ENCODE measurements around the gene CIBAR2.

CIBAR2 gene

GRCh38 chr16:85066346-85066885 is 45.9 kb downstream of the CIBAR2 start:
- Histone ChIP-seq H3K14ac (ENCODE audit: low read length) (no peak overlapping the region), H3K4me2 (ENCODE audit: low read length) (no peak overlapping the region), H3K9me3 (ENCODE audit: insufficient read depth, low read depth, low read length) (no peaks in the 10 kb centered on the region), H2BK120ac (ENCODE audit: insufficient read depth, low read length, poor library complexity) (no peak overlapping the region), H2BK5ac (ENCODE audit: low read depth, low read length, poor library complexity) (no peak overlapping the region), H2AFZ (ENCODE audit: insufficient read depth, low read length, poor library complexity) (no peak overlapping the region), H3K18ac (ENCODE audit: low read length) (no peak overlapping the region), H3K23ac (ENCODE audit: low read length) (no peak overlapping the region), H3K4ac (ENCODE audit: low read depth, low read length) (no peak overlapping the region), H3K9ac (ENCODE audit: low read length) (no peak overlapping the region), H3K4me3 (ENCODE audit: low read depth, low read length) (no peak overlapping the region), H3K79me1 (ENCODE audit: low read length) (no peaks in the 10 kb centered on the region), H3K36me3 (ENCODE audit: control insufficient read depth in 1 of 2, insufficient read depth in 2 of 2, low read length in 2 of 2) (peaks cover 5 to 6% of the 10 kb centered on the region in 2 experiments), H3K79me2 (ENCODE audit: control insufficient read depth, insufficient read depth, low read length, poor library complexity) (no peaks in the 10 kb centered on the region), H3K27ac (ENCODE audit: low read depth, low read length) (no peak overlapping the region), H4K8ac (ENCODE audit: low read depth, low read length) (no peak overlapping the region), H3K27me3 (ENCODE audit: insufficient read depth, low read length) (no peaks in the 10 kb centered on the region), H3K4me1 (ENCODE audit: control insufficient read depth in 1 of 2, insufficient read depth in 2 of 2, low read length in 2 of 2) (no peaks in the 10 kb centered on the region), H4K91ac (ENCODE audit: low read depth, low read length) (no peak overlapping the region), H2BK12ac (ENCODE audit: low read length) (no peak overlapping the region), H4K12ac (ENCODE audit: low read depth, low read length) (no peak overlapping the region), H2AK5ac (ENCODE audit: low read length) (no peak overlapping the region)
- DNase-seq: no peak
- no CpG with 5 or more reads among the region's 12 CpGs for WGBS (ENCODE audit: extremely low coverage, insufficient coverage, insufficient read length)

DNA sequence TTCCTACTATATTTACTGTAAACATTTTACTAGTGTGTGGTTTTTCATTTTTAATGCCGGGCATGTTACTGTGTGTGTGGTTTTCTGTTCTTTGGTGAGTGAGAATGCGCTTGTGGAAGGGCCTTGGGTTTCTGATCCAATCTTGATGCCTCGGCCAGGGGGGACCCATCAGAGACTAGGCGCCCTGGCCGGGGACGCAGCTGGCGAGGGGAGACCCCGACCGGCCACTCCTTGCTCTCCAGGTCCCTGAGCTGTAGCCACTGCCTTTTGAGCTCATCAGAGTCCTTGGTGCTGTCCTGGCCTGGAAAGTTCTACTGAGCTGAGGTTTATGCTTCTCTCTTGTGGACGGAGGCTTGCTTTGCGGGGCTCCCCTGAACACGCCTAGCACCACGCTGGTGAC is 47.2 kb downstream of the CIBAR2 start:
- no peak overlapping the region for H3K23ac ChIP-seq (ENCODE audit: low read length)

GRCh38 chr16:85064186-85064585 is 48.1 kb downstream of the CIBAR2 start:
- H3K4me3 ChIP-seq (ENCODE audit: low read depth, low read length): no peak overlapping the region
- no peak overlapping the region for H4K91ac ChIP-seq (ENCODE audit: low read depth, low read length)
- no peak overlapping the region for H2BK12ac ChIP-seq (ENCODE audit: low read length)
- no peak overlapping the region for H3K4me2 ChIP-seq (ENCODE audit: low read length)
- no peak overlapping the region for H3K23ac ChIP-seq (ENCODE audit: low read length)
- no CpG with 5 or more reads among the region's 6 CpGs for WGBS (ENCODE audit: extremely low coverage, insufficient coverage, insufficient read length)
- no peak overlapping the region for H3K27ac ChIP-seq (ENCODE audit: low read depth, low read length)
- no peaks in the 10 kb centered on the region for H3K9me3 ChIP-seq (ENCODE audit: insufficient read depth, low read depth, low read length)
- no peak overlapping the region for H2BK120ac ChIP-seq (ENCODE audit: insufficient read depth, low read length, poor library complexity)
- H3K18ac ChIP-seq (ENCODE audit: low read length): no peak overlapping the region
- H4K8ac ChIP-seq (ENCODE audit: low read depth, low read length): no peak overlapping the region
- H4K12ac ChIP-seq (ENCODE audit: low read depth, low read length): no peak overlapping the region
- H3K27me3 ChIP-seq (ENCODE audit: insufficient read depth, low read length): no peaks in the 10 kb centered on the region
- no peak overlapping the region for H2AK5ac ChIP-seq (ENCODE audit: low read length)
- H3K79me1 ChIP-seq (ENCODE audit: low read length): no peaks in the 10 kb centered on the region
- H3K4me1 ChIP-seq (ENCODE audit: control insufficient read depth in 1 of 2, insufficient read depth in 2 of 2, low read length in 2 of 2): no peaks in the 10 kb centered on the region
- no peaks in the 10 kb centered on the region for H3K79me2 ChIP-seq (ENCODE audit: control insufficient read depth, insufficient read depth, low read length, poor library complexity)
- no peak overlapping the region for H2AFZ ChIP-seq (ENCODE audit: insufficient read depth, low read length, poor library complexity)
- no peak overlapping the region for H3K9ac ChIP-seq (ENCODE audit: low read length)
- no peak overlapping the region for H3K4ac ChIP-seq (ENCODE audit: low read depth, low read length)
- no peak overlapping the region for H2BK5ac ChIP-seq (ENCODE audit: low read depth, low read length, poor library complexity)
- H3K36me3 ChIP-seq (ENCODE audit: control insufficient read depth in 1 of 2, insufficient read depth in 2 of 2, low read length in 2 of 2): peaks cover 4 to 5% of the 10 kb centered on the region in 2 experiments
- H3K14ac ChIP-seq (ENCODE audit: low read length): no peak overlapping the region
- DNase-seq: no peak

More for the DNA sequence above, 47.2 kb downstream of the CIBAR2 start:
- H3K9ac ChIP-seq (ENCODE audit: low read length): no peak overlapping the region
- H2BK5ac ChIP-seq (ENCODE audit: low read depth, low read length, poor library complexity): no peak overlapping the region
- no peak overlapping the region for H3K4me3 ChIP-seq (ENCODE audit: low read depth, low read length)
- H4K12ac ChIP-seq (ENCODE audit: low read depth, low read length): no peak overlapping the region
- no peaks in the 10 kb centered on the region for H3K9me3 ChIP-seq (ENCODE audit: insufficient read depth, low read depth, low read length)
- peaks cover 4 to 5% of the 10 kb centered on the region in 2 experiments for H3K36me3 ChIP-seq (ENCODE audit: control insufficient read depth in 1 of 2, insufficient read depth in 2 of 2, low read length in 2 of 2)
- no peak overlapping the region for H4K91ac ChIP-seq (ENCODE audit: low read depth, low read length)
- H2AK5ac ChIP-seq (ENCODE audit: low read length): no peak overlapping the region
- DNase-seq: no peak
- no peak overlapping the region for H2BK120ac ChIP-seq (ENCODE audit: insufficient read depth, low read length, poor library complexity)
- no peak overlapping the region for H2BK12ac ChIP-seq (ENCODE audit: low read length)
- no CpG with 5 or more reads among the region's 13 CpGs for WGBS (ENCODE audit: extremely low coverage, insufficient coverage, insufficient read length)
- H3K27me3 ChIP-seq (ENCODE audit: insufficient read depth, low read length): no peaks in the 10 kb centered on the region
- no peak overlapping the region for H3K14ac ChIP-seq (ENCODE audit: low read length)
- no peak overlapping the region for H3K18ac ChIP-seq (ENCODE audit: low read length)
- H3K79me1 ChIP-seq (ENCODE audit: low read length): no peaks in the 10 kb centered on the region
- H2AFZ ChIP-seq (ENCODE audit: insufficient read depth, low read length, poor library complexity): no peak overlapping the region
- no peak overlapping the region for H3K4me2 ChIP-seq (ENCODE audit: low read length)
- no peak overlapping the region for H3K27ac ChIP-seq (ENCODE audit: low read depth, low read length)
- H3K79me2 ChIP-seq (ENCODE audit: control insufficient read depth, insufficient read depth, low read length, poor library complexity): no peaks in the 10 kb centered on the region
- no peaks in the 10 kb centered on the region for H3K4me1 ChIP-seq (ENCODE audit: control insufficient read depth in 1 of 2, insufficient read depth in 2 of 2, low read length in 2 of 2)
- no peak overlapping the region for H4K8ac ChIP-seq (ENCODE audit: low read depth, low read length)
- H3K4ac ChIP-seq (ENCODE audit: low read depth, low read length): no peak overlapping the region

- Histone ChIP-seq H3K18ac (ENCODE audit: low read length) (no peak overlapping the region), H3K4me3 (ENCODE audit: low read depth, low read length) (no peak overlapping the region), H4K91ac (ENCODE audit: low read depth, low read length) (no peak overlapping the region), H3K79me2 (ENCODE audit: control insufficient read depth, insufficient read depth, low read length, poor library complexity) (no peaks in the 10 kb centered on the region), H3K9ac (ENCODE audit: low read length) (no peak overlapping the region), H3K4me1 (ENCODE audit: control insufficient read depth in 1 of 2, insufficient read depth in 2 of 2, low read length in 2 of 2) (no peaks in the 10 kb centered on the region), H3K36me3 (ENCODE audit: control insufficient read depth in 1 of 2, insufficient read depth in 2 of 2, low read length in 2 of 2) (peaks cover 4 to 5% of the 10 kb centered on the region in 2 experiments), H2BK5ac (ENCODE audit: low read depth, low read length, poor library complexity) (no peak overlapping the region), H3K27ac (ENCODE audit: low read depth, low read length) (no peak overlapping the region), H2AK5ac (ENCODE audit: low read length) (no peak overlapping the region), H3K4me2 (ENCODE audit: low read length) (no peak overlapping the region), H4K8ac (ENCODE audit: low read depth, low read length) (no peak overlapping the region), H2BK12ac (ENCODE audit: low read length) (no peak overlapping the region), H3K4ac (ENCODE audit: low read depth, low read length) (no peak overlapping the region), H4K12ac (ENCODE audit: low read depth, low read length) (no peak overlapping the region), H3K9me3 (ENCODE audit: insufficient read depth, low read depth, low read length) (no peaks in the 10 kb centered on the region), H2BK120ac (ENCODE audit: insufficient read depth, low read length, poor library complexity) (no peak overlapping the region), H3K79me1 (ENCODE audit: low read length) (no peaks in the 10 kb centered on the region), H3K27me3 (ENCODE audit: insufficient read depth, low read length) (no peaks in the 10 kb centered on the region), H3K23ac (ENCODE audit: low read length) (no peak overlapping the region), H2AFZ (ENCODE audit: insufficient read depth, low read length, poor library complexity) (no peak overlapping the region), H3K14ac (ENCODE audit: low read length) (no peak overlapping the region)
- no CpG with 5 or more reads among the region's 11 CpGs for WGBS (ENCODE audit: extremely low coverage, insufficient coverage, insufficient read length)
- DNase-seq: no peak
These were observed 49.4 kb downstream of the CIBAR2 start for GRCh38 chr16:85062845-85063244.

Data from trophoblast cell (in vitro differentiated cells and primary cell).